Right atrium auricular region (tissue), 2 donors: ENCODE data around the gene CASP4. TPM values are rescaled to one million over a fixed set of nuclear protein-coding genes. Genes with fewer than 3 reads are reported as not detected.
A peak's percentile ranks its signal among the peaks of the same experiment; 100 is the strongest.

Source experiments
- DNase-seq: peaks from one replicate; pipeline ENCODE4 v3.0.0-alpha.2; 2019; ENCODE audit warnings: low spot score
- H3K27ac ChIP-seq, 2 donors: fragments of 200-600 bp; sonication (generic); 1 replicate in 1 of 2; 2 replicates in 1 of 2; pipeline ENCODE4 v1.5.1; 2016 to 2019
- H3K27me3 ChIP-seq, 2 donors: fragments of 200-600 bp; sonication (generic); one replicate each; pipeline versions ENCODE4 v1.5.1 to v1.6.0; 2017 to 2019
- H3K36me3 ChIP-seq: fragments of 200-600 bp; sonication (generic); one replicate; pipeline ENCODE4 v1.5.1; 2016
- H3K4me1 ChIP-seq, 2 donors: fragments of 200-600 bp; sonication (generic); one replicate each; pipeline versions ENCODE4 v1.5.1 to v1.6.0; 2017 to 2019
- H3K4me3 ChIP-seq, 2 donors: fragments of 200-600 bp; sonication (generic); 1 replicate in 1 of 2; 2 replicates in 1 of 2; pipeline ENCODE4 v1.5.1; 2017 to 2019; ENCODE audit warnings: mild to moderate bottlenecking in 1 of 2, moderate library complexity in 1 of 2
- H3K9me3 ChIP-seq, 2 donors: fragments of 200-600 bp; sonication (generic); one replicate each; pipeline ENCODE4 v1.5.1; 2019
- total RNA-seq, 2 donors: library from RNA; depleted of rRNA; stranded (reverse); fragments of >200 nt; gene quantifications; one replicate each; pipeline ENCODE4 v1.1.0, GENCODE V29; 2016
- TF ChIP-seq, protein P1 (sequence below), 2 donors: fragments of 200-600 bp; sonication (generic); IDR thresholded peaks; one replicate each; pipeline ENCODE4 v1.5.1; 2019; ENCODE audit warnings: antibody characterized with exemption in 2 of 2

Gene CASP4
- total RNA-seq, result 10 to 100 TPM; 22.4 to 39.4 TPM

DNA sequence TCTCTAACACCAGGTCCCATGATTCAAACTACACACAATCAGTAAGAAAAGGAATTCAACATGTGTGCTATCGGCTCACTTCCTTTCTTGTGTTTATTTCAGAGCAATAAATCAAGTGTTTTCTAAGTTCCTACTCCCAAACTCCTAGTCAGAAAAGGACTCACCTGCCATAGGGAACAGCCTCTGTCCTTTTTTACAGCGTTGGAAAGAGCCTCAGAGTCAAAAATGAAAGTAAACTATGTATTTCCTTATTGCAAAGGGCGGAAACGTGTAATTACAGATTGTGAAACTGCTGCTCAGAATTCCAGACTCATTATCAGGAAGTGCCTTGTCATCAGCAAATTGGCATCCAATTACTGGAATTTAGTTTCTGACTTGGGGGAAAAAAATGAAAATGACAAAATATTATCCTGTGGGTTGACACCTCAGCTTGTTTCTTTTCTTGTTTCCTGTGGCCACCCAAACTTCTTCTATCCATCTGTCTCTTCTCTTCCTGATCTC is at the start of gene CASP4:
CASP4 (minus strand) TSS at position 220 of the 501 bp plus-strand sequence; CDS start at position 171, 49 bp downstream.
- H3K27me3 ChIP-seq, result no peaks in the 10 kb centered on the region
- peak within 1 kb of the TSS; percentile 52 to 53 for H3K4me3 ChIP-seq
- H3K4me1 ChIP-seq, result peaks cover 0 to 15% of the 10 kb centered on the region in 2 donors
- TF ChIP-seq, protein P1, sequence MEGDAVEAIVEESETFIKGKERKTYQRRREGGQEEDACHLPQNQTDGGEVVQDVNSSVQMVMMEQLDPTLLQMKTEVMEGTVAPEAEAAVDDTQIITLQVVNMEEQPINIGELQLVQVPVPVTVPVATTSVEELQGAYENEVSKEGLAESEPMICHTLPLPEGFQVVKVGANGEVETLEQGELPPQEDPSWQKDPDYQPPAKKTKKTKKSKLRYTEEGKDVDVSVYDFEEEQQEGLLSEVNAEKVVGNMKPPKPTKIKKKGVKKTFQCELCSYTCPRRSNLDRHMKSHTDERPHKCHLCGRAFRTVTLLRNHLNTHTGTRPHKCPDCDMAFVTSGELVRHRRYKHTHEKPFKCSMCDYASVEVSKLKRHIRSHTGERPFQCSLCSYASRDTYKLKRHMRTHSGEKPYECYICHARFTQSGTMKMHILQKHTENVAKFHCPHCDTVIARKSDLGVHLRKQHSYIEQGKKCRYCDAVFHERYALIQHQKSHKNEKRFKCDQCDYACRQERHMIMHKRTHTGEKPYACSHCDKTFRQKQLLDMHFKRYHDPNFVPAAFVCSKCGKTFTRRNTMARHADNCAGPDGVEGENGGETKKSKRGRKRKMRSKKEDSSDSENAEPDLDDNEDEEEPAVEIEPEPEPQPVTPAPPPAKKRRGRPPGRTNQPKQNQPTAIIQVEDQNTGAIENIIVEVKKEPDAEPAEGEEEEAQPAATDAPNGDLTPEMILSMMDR (IDR thresholded peaks at IDR 0.05), result no peak
- DNase-seq, result no peak
- H3K27ac ChIP-seq, result peak within 1 kb of the TSS; percentile 79 to 81
- H3K9me3 ChIP-seq, result peaks cover 0 to 9% of the 10 kb centered on the region in 2 donors
- H3K36me3 ChIP-seq, result no peaks in the 10 kb centered on the region

DNA sequence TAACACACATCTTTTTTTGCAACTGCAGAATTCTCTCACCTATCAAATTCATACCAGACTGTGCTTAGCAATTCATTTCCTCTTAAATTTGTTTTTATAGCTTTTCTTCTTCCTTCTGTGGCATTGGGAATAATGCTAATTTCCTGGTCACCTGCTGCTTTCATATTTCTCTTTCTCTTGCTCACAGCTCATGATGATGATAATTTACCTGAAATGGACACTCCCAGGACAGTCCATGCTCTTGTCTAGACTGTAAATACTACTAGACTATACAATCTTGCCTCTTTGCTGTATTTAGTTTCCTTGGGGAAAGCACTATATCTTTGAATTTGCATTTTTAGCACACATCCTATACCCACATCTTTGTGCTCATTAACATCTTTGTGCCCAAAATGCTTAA is 39.1 kb upstream of the CASP4 start:
- no peaks in the 10 kb centered on the region for H3K27me3 ChIP-seq
- TF ChIP-seq, protein P1 (IDR thresholded peaks at IDR 0.05), result no peak
- no peaks in the 10 kb centered on the region for H3K9me3 ChIP-seq
- H3K27ac ChIP-seq, result no peak overlapping the region
- no peak overlapping the region for H3K4me3 ChIP-seq
- no peak for DNase-seq
- H3K36me3 ChIP-seq, result no peaks in the 10 kb centered on the region
- H3K4me1 ChIP-seq, result no peaks in the 10 kb centered on the region

DNA sequence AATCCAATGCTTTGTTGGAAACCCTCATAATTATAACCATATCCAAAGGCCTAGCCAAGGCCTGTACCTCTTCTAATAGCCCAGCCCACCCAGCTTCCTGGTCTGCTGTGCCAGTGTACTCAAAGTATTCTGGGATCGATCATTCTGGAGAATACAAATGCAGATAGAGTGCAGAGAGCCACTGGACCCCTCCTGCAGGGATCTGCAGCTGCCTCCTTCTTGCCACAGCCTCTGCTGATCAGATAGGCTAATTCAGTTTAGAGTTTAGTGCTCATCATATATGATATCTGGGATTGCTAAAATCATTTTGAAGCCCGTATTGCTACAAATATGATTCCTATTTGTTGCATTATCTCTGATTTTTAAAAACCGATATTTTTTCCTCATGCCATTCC is 37.1 kb upstream of the CASP4 start:
- no peaks in the 10 kb centered on the region for H3K9me3 ChIP-seq
- H3K27me3 ChIP-seq, result no peaks in the 10 kb centered on the region
- TF ChIP-seq, protein P1 (IDR thresholded peaks at IDR 0.05), result no peak
- H3K27ac ChIP-seq, result no peak overlapping the region
- no peaks in the 10 kb centered on the region for H3K4me1 ChIP-seq
- no peaks in the 10 kb centered on the region for H3K36me3 ChIP-seq
- H3K4me3 ChIP-seq, result no peak overlapping the region
- no peak for DNase-seq

DNA sequence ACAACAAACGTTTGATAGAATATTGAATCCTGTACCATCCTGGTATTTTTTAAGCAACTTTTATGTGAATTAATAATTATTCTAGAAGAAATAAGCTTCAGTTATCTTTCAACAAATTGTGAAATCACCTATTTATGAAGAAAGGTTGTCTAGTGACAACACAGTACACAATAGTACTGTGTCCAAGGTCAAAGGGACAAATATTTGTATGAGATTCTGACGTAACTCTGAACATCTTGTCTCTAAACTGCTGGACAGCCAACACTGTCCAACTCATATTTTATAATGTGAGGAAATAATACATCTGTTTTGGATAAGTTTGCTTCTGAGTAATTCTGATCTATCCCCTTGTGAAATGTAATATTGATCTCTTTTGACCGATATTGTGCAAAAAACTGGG is 35.6 kb upstream of the CASP4 start:
- Histone ChIP-seq H3K4me1 (no peaks in the 10 kb centered on the region), H3K27me3 (no peaks in the 10 kb centered on the region), H3K9me3 (no peaks in the 10 kb centered on the region), H3K27ac (no peak overlapping the region), H3K36me3 (no peaks in the 10 kb centered on the region), H3K4me3 (no peak overlapping the region)
- TF ChIP-seq, protein P1 (IDR thresholded peaks at IDR 0.05), result no peak
- DNase-seq, result no peak

DNA sequence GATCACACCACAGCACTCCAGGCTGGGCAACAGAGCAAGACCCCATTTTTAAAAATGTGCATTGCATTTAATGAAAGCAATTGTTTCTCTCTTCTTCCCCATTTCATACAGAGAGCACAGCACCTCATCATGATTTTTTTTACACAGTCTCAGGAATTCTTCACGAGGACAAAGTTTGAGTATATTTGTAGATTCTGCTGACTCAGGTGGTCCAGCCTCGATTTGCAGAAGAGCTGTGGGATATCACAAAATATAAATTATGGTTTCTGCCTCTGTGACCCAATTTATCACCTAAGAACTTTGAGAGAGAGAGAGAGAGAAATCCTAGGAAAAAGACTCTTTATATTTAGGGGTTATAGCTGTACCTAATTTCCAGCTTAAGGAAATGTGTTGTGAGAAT is 34.8 kb upstream of the CASP4 start:
- no peak overlapping the region for H3K4me3 ChIP-seq
- no peaks in the 10 kb centered on the region for H3K4me1 ChIP-seq
- H3K36me3 ChIP-seq, result no peaks in the 10 kb centered on the region
- no peaks in the 10 kb centered on the region for H3K27me3 ChIP-seq
- H3K9me3 ChIP-seq, result no peaks in the 10 kb centered on the region
- TF ChIP-seq, protein P1 (IDR thresholded peaks at IDR 0.05), result no peak
- no peak overlapping the region for H3K27ac ChIP-seq
- DNase-seq, result no peak

DNA sequence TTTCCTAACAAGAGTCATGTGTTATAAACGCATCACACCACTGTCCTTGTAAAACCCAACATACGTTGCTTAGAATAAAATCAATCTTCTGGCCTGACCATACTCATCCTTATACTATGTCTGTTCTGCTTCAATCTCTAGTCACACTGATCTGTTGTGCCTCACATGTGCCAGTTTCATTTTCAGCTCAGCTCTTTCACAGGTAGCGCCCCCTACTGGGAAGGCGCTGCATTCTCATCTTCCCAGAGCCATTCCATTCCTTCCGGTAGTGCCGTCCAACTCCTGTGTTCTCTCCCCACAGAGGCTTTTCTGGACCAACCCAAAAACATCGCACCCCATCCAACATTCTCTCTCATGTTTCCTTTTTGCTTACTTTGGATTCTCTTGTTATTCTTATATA is 32.4 kb upstream of the CASP4 start:
- no peak overlapping the region for H3K27ac ChIP-seq
- no peaks in the 10 kb centered on the region for H3K36me3 ChIP-seq
- H3K9me3 ChIP-seq, result no peaks in the 10 kb centered on the region
- H3K4me1 ChIP-seq, result no peaks in the 10 kb centered on the region
- H3K4me3 ChIP-seq, result no peak overlapping the region
- TF ChIP-seq, protein P1 (IDR thresholded peaks at IDR 0.05), result peak; percentile 14 to 56
- DNase-seq, result no peak
- no peaks in the 10 kb centered on the region for H3K27me3 ChIP-seq
